HEK293T (cell line): ENCODE results near the gene ADORA1.

Experiments
- ARNT ChIP-seq: fragments of 450-650 bp; IDR thresholded peaks from 2 replicates; pipeline ENCODE4 v1.6.1; 2017; ENCODE audit warnings: mild to moderate bottlenecking
- BHLHE40 ChIP-seq: fragments of 450-650 bp; IDR thresholded peaks from 2 replicates; pipeline ENCODE4 v1.6.1; 2016; ENCODE audit warnings: mild to moderate bottlenecking, moderate library complexity, borderline replicate concordance
- CTBP1 ChIP-seq: fragments of 450-650 bp; IDR thresholded peaks from 2 replicates; pipeline ENCODE4 v1.6.1; 2016; ENCODE audit warnings: borderline replicate concordance
- ELF4 ChIP-seq: fragments of 450-650 bp; IDR thresholded peaks from 2 replicates; pipeline ENCODE4 v1.6.1; 2017; ENCODE audit warnings: antibody characterized with exemption
- FOXA1 ChIP-seq: fragments of 450-650 bp; IDR thresholded peaks from 2 replicates; pipeline ENCODE4 v1.6.1; 2016; ENCODE audit warnings: mild to moderate bottlenecking
- FOXK2 ChIP-seq: fragments of 450-650 bp; IDR thresholded peaks from 2 replicates; pipeline ENCODE4 v1.6.1; 2016; ENCODE audit warnings: mild to moderate bottlenecking
- FOXM1 ChIP-seq: fragments of 450-650 bp; IDR thresholded peaks from 2 replicates; pipeline ENCODE4 v1.6.1; 2017; ENCODE audit warnings: mild to moderate bottlenecking, borderline replicate concordance
- HDGF ChIP-seq: fragments of 450-650 bp; IDR thresholded peaks from 2 replicates; pipeline ENCODE4 v1.6.1; 2017; ENCODE audit warnings: antibody characterized with exemption, borderline replicate concordance
- L3MBTL2 ChIP-seq: fragments of 450-650 bp; conservative IDR thresholded peaks from 2 replicates; pipeline ENCODE4 v1.6.1; 2016; ENCODE audit warnings: mild to moderate bottlenecking
- NFRKB ChIP-seq: fragments of 450-650 bp; IDR thresholded peaks from 2 replicates; pipeline ENCODE4 v1.6.1; 2016; ENCODE audit warnings: mild to moderate bottlenecking, moderate library complexity
- SP1 ChIP-seq: fragments of 450-650 bp; IDR thresholded peaks from 2 replicates; pipeline ENCODE4 v1.6.1; 2017
- SUZ12 ChIP-seq: fragments of 450-650 bp; IDR thresholded peaks from 2 replicates; pipeline ENCODE4 v1.6.1; 2016; ENCODE audit warnings: mild to moderate bottlenecking
- TARDBP ChIP-seq: fragments of 450-650 bp; IDR thresholded peaks from 2 replicates; pipeline ENCODE4 v1.6.1; 2016
- ZNF384 ChIP-seq: fragments of 450-650 bp; IDR thresholded peaks from 2 replicates; pipeline ENCODE4 v1.6.1; 2016

DNA sequence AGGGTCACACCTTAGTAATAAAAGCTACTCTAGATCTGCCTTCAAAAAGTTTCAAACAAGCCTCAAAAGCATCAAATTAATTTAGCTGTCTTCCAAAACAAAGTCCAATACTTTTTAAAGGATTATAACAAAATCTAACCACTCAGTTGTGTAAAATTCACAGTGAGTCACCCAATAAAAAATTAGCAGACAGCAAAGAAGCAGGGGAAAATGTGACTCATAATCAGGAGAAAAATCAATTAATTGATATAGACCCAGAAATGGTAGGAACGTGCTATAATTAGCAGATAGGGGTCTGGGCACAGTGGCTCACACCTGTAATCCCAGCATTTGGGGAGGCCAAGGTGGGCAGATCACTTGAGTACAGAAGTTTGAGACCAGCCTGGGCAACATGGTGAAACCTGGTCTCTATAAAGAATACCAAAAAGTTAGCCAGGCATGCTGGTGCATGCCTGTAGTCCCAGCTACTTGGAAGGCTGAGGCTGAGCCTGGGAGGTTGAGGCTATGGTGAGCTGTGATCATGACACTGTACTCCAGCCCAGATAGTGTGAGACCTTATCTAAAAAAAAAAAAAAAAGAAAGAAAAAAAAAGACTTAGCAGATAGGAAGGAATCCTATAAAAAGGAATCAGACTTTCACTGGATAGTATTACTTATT is 33.6 kb upstream of the ADORA1 start:
- TF ChIP-seq SP1 (no peak), FOXK2 (no peak), NFRKB (no peak), FOXM1 (no peak), BHLHE40 (no peak), ZNF384 (no peak), L3MBTL2 (no peak), ELF4 (no peak), FOXA1 (no peak), SUZ12 (no peak), CTBP1 (no peak), TARDBP (no peak), ARNT (no peak), HDGF (no peak)
